ENCODE results near the gene OAS2. TPM values are rescaled to one million over a fixed set of nuclear protein-coding genes. Genes with fewer than 3 reads are reported as not detected.

Gene OAS2, protein sequence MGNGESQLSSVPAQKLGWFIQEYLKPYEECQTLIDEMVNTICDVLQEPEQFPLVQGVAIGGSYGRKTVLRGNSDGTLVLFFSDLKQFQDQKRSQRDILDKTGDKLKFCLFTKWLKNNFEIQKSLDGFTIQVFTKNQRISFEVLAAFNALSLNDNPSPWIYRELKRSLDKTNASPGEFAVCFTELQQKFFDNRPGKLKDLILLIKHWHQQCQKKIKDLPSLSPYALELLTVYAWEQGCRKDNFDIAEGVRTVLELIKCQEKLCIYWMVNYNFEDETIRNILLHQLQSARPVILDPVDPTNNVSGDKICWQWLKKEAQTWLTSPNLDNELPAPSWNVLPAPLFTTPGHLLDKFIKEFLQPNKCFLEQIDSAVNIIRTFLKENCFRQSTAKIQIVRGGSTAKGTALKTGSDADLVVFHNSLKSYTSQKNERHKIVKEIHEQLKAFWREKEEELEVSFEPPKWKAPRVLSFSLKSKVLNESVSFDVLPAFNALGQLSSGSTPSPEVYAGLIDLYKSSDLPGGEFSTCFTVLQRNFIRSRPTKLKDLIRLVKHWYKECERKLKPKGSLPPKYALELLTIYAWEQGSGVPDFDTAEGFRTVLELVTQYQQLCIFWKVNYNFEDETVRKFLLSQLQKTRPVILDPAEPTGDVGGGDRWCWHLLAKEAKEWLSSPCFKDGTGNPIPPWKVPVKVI
- total RNA-seq (2014; rRNA removed; shearing (Covaris generic)) = 0.95 and 0.99 TPM in 2 replicates
- polyA plus RNA-seq (2014; cell fraction: nucleus; rRNA removed) = 0.21 and 0.78 TPM in 2 replicates

DNA sequence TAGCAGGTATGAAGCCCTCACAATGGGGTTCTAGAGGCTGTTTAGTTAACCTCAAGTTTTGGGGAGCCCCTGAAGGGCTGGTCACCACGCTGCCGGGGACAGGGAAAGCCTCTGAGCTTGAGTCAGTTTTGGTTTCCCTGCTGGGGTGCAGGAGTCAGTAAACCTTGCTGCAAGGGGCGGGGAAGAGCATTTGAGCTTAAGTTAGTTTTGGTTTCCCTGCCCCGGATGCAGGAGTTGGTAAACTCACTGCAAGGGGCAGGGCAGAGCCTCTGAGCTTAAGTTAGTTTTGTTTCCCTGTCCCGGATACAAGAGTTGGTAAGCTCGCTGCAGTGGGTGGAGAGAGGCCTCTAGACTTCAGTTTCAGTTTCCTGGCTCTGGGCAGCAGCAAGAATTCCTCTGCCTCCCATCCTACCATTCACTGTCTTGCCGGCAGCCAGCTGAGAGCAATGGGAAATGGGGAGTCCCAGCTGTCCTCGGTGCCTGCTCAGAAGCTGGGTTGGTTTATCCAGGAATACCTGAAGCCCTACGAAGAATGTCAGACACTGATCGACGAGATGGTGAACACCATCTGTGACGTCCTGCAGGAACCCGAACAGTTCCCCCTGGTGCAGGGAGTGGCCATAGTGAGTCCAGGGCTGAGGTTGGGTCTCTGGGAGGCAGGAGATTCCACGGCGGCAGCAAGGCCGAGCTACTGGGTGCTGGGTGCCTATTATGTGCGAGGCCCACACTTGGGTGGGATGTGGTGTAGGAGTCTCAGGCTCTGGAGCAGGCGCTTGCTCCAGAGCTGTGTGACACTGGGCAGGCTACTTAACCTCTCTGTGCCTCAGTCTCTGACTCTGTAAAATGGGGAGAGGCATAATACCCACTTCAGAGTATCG is at the start of gene OAS2:
Gene OAS2, plus strand, starts transcription at position 357 of the 878 bp plus-strand sequence. Its CDS starts 90 bp downstream, at position 447.
- peak; percentile 25 for DNase-seq (ENCODE audit: extremely low read depth, low read depth)

DNA sequence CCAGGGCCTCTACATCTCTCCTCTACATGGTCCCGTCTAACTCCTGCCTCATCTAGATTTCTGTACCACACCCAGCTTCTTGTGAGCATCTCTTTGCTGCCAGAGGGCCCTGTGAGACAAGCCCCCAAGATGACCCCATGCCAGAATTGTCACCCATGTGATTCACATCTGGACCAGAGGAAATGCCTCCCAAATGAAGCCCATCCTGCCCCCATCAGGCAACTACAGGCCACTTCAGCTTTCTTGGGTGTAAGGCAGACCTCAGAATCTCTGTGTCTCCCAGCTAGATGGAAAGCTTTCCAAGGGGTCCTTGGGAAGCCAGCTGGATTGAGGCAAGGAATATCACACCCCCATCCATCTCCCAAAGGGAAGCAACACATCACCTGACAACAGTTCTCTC is 49.3 kb upstream of the OAS2 start:
- no peak for DNase-seq (ENCODE audit: extremely low read depth, low read depth)

DNA sequence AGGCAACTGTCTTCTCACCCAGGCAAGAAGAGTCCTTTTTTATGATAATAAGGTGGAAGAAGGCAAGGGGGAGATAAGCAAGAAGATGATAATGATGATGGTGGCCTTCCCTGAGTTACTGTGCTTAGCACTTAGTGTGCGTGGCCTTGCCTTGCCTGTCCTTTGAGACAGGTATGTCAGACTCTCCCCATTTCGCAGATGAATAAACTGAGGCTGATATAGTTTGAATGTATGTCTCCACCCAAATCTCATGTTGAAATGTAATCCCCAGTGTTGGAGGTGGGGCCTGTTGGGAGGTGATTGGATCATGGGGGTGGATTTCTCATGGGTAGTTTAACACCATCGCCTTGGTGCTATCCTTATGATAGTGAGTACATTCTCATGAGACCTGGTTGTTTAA is 48.6 kb upstream of the OAS2 start:
- DNase-seq (ENCODE audit: extremely low read depth, low read depth) = no peak

DNA sequence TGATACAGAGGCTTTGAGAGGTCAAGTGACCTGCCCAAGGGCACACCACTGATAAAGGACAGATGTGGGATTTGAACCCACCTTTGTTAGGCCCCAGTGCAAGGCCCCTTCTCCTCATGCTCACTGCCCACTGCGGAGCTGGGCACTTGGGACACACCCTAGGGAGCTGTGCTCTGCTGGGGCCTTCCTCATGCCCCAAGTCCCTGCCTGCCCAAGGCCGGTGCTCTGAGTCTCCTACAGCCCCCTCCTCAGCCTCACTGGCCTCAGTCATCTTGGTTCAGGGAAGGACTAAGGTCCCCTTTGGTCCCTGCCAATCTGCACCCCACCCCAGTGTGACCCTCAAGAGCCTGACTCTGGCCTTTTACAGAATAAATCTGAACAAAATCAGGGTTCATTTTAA is 48.0 kb upstream of the OAS2 start:
- DNase-seq (ENCODE audit: extremely low read depth, low read depth) = no peak

DNA sequence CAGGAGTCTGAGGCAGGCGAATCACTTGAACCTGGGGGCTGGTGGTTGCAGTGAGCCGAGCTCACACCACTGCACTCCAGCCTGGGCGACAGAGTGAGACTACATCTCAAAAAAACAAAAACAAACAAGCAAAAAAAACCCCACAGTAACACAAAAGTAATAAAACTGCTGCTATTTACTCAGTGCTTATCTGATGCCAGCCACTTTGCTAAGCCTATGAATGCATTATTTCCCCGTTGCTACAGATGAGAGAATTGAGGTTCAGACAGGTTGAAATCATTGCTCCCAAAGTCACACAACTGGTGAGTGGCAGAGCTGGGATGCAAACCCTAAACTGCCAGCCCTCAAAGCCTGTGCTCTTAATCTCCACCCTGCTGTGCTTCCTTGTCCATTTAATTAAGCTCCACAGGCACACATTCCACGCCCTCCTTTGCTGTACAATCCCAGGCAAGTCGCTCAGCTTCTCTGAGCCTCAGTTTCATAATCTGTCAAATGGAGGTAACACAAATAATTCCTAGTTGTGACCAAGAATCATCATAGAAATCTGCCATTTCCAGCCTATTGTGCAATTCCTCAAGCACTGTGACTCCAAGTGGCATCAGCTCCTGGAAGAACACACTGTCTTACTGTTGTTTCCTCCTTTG is 45.7 kb upstream of the OAS2 start:
- no peak for DNase-seq (ENCODE audit: extremely low read depth, low read depth)

DNA sequence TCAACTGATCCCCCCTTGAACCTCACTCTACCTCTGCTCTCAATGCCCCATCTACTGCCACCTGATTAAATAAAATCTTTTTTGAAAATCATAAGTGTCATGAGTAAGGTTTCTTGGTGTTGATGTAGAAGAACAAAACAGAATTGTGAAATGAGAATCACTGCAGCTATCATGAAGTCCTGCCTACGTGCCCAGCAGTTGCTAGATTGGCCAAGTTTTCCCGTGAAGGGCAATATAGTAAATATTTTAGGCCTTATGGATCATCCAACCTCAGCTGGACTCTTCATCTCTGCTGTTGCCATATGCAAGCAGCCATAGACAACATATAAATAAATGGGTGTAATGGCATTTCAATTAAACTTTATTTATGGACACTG is 45.2 kb upstream of the OAS2 start:
- DNase-seq (ENCODE audit: extremely low read depth, low read depth) = no peak

DNA sequence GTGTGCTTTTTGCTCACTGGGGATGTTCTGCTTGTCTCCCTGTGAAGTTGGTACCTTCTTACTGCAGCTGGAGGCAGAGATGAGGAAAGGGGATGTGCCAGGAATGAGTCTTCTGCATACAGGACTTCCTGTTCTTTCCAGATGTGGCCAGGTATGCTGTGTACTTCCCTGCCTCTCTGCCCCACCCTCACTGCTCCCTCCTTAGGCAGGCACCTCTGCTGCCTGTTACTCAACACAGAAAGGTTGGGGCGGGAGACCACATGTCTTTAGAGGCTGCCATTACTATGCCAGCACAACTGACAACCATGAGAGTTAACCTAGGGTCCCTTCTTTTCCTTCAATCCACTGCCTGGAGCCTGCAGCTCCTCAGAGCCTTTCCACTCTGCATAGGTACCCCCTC is 42.1 kb upstream of the OAS2 start:
- DNase-seq (ENCODE audit: extremely low read depth, low read depth) = no peak

DNA sequence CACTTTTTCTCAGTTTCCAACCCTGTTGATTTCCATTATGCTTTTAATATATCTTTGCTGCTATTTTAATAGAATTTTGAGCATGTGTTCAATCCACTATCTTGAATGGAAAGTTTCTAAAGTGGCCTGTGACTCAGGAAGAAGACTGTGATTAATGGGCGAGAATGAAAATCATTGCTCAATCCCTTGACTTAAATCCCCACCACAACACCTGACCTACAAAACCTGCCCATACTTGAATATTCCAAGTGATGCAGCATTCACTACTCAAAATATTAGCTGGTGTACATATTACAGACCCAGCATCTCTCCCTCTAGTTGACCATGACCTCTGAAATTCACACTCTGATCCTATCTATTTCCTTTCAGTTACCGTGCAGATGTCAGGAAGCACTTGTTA is 41.4 kb upstream of the OAS2 start:
- DNase-seq (ENCODE audit: extremely low read depth, low read depth) = no peak

DNA sequence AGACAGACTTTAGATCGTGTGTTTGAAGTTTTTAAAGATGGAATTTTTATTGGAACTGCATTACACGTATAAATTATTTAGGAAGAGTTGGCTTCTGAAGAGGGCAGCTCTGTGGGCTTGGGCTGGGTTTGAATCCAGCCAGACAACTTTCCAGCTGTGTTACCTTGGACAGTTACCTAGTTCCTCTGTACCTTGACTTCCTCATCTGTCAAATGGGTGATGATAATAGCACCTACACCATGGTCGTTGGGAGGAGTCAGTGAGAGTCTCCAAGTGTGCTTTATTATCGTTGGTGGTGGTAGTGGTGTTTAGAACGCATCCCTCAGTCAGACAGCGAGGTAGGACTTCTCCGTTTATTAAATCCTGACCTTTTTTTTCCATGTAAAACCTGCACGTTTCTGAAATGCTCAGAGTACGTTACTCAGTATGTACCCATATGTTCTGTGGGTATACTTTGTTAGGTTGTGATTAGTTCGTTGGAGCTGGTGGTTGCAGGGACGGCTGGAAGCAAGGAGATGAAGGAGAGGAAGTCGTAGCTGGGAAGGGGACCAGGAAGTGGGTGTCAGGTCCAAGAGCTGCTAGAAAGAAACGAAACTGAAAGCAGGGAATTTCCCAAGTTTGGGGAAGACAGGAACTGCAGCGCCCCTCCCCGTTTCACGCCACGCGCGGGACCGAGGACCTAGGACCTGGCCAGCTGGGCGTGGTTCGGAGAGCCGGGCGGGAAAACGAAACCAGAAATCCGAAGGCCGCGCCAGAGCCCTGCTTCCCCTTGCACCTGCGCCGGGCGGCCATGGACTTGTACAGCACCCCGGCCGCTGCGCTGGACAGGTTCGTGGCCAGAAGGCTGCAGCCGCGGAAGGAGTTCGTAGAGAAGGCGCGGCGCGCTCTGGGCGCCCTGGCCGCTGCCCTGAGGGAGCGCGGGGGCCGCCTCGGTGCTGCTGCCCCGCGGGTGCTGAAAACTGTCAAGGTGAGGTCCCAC is 40.3 kb upstream of the OAS2 start, which contains the start of gene OAS3:
Gene OAS3, plus strand, starts transcription at position 734 of the 979 bp plus-strand sequence. Its CDS starts 57 bp downstream, at position 791.
- DNase-seq (ENCODE audit: extremely low read depth, low read depth) = peak; percentile 61

DNA sequence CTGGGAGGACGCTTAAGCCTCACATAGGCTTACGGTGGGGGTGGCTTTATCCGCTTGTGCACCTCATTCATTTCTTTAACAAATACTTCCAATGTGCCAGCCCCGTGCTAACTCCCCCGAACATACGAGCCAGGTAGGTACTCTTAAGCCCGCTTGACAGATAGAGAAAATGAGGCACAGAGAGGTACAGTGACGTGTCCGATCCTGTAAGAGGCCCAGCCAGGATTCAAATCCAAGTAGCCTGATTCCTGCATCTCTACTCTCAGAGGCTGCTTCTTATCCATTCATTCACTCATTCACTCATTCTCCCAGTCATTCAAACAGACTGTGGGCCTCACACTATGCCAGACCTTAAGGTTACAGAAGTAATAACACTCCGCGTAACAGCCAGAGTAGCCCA is 39.6 kb upstream of the OAS2 start:
- DNase-seq (ENCODE audit: extremely low read depth, low read depth) = no peak

DNA sequence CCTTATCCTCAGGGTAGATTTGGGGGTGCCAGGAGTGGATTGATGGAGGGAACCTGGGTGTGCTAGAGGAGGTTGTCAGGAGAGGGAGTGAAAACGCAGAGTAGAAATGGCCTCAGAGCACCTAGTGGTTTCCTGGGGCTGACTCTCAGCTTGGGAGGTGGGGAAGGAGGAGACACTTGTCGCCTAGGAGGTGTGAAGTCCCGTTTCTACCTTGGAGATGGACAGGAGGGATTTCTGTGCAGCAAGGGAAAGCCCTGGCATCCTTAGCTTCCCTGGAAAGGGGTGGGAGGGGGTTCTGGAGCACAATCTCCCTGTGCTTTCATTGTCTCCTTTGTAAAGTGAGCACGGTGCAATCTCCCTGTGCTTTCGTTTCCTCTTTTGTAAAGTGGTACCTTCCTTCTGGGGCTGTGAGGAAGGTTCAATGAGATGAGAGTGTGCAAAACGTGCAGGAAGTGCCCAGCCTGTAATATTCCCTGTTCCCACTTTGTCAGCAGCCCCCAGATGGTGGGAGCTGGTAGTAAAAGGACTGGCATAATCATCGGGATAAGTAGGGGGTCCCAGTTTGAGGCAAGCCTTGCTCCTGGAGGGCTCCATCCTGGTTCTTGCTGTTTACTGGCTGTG is 38.4 kb upstream of the OAS2 start:
- no peak for DNase-seq (ENCODE audit: extremely low read depth, low read depth)

DNA sequence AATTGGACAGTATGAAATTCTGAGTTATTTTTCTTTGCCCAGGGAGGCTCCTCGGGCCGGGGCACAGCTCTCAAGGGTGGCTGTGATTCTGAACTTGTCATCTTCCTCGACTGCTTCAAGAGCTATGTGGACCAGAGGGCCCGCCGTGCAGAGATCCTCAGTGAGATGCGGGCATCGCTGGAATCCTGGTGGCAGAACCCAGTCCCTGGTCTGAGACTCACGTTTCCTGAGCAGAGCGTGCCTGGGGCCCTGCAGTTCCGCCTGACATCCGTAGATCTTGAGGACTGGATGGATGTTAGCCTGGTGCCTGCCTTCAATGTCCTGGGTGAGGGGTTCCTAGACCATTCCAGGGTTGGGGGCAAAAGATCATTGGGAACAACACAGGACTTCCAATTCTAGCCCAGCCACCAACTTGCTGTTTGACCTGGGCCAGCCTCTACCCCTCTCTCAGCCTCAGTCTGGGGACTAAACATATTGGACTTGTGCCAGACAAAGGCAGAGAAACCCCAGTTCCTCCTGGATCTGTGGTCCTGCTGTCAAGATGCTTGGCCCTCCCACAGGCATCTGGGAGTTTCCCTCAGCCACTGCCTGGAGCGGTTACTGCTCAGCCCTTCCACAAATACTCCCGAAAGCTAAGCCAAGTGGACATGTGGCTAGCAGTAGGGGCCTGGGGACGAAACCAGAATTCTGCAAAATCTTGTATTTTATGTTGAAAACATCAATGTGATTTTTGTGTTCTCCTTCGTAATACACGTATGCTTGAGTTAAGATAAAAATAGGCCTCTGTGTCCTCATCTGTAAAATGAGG is 36.6 kb upstream of the OAS2 start:
- DNase-seq (ENCODE audit: extremely low read depth, low read depth) = no peak

DNA sequence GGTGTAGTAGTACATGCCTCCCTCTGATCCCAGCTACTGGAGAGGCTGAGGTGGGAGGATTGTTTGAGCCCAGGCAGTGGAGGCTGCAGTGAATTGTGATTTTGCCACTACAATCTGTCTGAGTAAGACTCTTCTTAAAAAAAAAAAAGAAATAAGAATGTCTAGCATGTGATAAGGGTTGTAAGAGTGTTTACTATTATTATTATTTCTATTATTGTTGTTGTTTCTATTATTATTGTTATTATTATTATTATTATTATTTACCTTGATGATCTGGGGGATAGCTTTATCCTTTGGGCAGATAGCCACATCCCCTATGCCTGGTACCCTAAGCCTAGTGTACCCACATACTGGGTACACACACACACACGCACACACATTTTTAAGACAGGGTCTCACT is 35.7 kb upstream of the OAS2 start:
- no peak for DNase-seq (ENCODE audit: extremely low read depth, low read depth)

DNA sequence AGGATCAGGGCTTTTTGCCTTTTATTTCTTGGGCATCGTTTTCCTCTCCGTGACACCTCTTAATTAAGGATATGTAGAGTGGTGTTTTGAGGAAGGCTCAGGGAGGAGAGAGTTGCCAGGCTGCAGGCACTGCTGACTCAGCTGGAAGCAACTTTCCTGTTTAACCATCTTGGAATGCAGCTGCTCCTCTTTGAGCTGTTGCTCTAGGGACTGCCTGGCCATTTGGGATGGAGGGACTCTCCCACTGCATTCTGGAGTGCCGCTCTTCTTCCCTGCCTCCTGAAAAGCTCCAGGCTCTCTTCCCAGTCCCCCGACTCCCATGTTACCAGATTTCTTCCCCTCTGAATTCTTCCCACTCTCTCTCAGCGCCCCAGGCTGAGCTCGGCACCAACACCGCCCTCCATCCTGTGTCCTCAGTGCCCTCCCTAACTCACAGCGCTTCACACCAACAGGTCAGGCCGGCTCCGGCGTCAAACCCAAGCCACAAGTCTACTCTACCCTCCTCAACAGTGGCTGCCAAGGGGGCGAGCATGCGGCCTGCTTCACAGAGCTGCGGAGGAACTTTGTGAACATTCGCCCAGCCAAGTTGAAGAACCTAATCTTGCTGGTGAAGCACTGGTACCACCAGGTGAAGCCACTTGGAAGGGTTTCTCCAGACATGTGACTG is 34.2 kb upstream of the OAS2 start:
- DNase-seq (ENCODE audit: extremely low read depth, low read depth) = no peak

DNA sequence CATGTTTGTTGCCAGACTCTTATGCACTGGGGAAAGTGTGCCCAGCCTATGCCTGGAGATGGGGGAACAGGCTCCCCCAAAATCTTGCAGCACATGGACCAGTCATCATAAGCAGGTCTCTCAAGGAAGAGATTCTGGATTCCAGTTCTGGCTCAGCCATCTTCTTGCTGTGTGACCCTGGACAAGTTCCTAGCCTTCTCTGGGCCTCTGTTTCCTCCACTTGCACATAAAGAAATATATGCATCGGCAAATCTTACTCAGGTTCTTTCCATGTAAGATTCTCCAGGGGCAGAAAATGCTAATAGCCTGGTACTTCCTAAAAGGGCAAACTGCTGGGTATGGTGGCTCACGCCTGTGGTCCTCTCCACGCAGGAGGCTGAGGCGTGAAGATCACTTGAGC is 32.8 kb upstream of the OAS2 start:
- no peak for DNase-seq (ENCODE audit: extremely low read depth, low read depth)

DNA sequence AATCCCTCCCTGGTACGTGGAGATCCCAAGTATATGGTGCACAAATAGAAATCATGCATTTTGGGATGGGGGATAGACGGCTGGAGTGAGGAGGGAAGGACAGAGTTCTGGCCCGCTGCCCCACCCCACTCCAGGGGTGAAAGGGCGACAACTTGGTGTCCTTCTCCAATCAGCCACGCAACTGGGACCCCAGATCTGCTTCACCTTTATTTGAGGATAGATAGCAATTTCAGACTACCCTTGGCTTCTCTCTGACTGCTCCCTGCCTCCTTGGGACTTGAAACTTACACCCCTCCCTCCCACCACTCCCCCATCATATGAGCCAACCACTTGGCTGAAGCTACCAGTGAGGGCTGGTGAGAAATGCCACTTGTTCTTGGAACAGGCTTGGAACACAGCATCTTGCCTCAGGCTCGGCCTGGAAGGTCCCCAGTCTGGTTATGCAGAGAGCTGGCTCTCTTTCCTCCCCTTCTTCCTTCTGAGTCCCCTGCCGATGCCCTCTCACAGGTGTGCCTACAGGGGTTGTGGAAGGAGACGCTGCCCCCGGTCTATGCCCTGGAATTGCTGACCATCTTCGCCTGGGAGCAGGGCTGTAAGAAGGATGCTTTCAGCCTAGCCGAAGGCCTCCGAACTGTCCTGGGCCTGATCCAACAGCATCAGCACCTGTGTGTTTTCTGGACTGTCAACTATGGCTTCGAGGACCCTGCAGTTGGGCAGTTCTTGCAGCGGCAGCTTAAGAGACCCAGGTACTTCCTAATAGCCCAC is 31.9 kb upstream of the OAS2 start:
- DNase-seq (ENCODE audit: extremely low read depth, low read depth) = no peak

DNA sequence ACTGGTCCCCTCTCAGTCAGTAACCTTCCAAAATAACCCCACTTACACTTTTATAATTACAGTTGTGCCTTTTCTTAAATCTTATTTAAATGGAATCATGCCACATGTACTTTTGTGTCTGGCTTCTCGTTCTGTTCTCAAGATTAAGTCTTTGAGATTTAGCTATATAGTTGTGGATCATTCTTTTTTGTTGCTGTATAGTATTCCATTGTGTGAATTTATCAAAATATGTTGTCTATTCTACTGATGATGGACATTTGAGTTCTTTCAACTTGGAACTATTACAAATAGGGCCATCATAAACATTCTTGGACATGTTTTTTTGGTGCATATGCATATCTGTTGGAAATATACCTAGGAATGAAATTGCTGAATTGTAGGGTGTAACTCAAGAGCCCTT is 31.0 kb upstream of the OAS2 start:
- no peak for DNase-seq (ENCODE audit: extremely low read depth, low read depth)

All from NCI-H460 (cell line).